GM23248 (cell line): ENCODE results near the gene JADE2. TPM values are rescaled to one million over a fixed set of nuclear protein-coding genes. Genes with fewer than 3 reads are reported as not detected.
"Not testable (repeated sequence)": the region's sequence is repeated elsewhere in the genome, so short reads cannot be mapped to it uniquely, and the experiment has no call there.

Experiments
- DNase-seq: peaks from one replicate; pipeline ENCODE4 v3.0.0-alpha.2; 2015
- H2AFZ ChIP-seq: fragments of 200-600 bp; sonication (generic); 2 replicates; pipeline ENCODE4 v1.6.1; 2016; ENCODE audit warnings: antibody characterized with exemption
- H3F3A ChIP-seq: fragments of 200-600 bp; sonication (generic); 2 replicates; pipeline ENCODE4 v1.6.1; 2016; ENCODE audit warnings: mild to moderate bottlenecking, antibody characterized with exemption, mixed run types; ENCODE audit not compliant: insufficient read depth
- H3K27ac ChIP-seq: fragments of 200-600 bp; sonication (generic); 2 replicates; pipeline ENCODE4 v1.5.1; 2016; ENCODE audit warnings: mild to moderate bottlenecking
- H3K27me3 ChIP-seq: fragments of 200-600 bp; sonication (generic); replicated peaks from 2 replicates; pipeline ENCODE4 v1.6.1; 2016; ENCODE audit warnings: mild to moderate bottlenecking; ENCODE audit not compliant: insufficient read depth
- H3K36me3 ChIP-seq: fragments of 200-600 bp; sonication (generic); 2 replicates; pipeline ENCODE4 v1.6.1; 2016; ENCODE audit warnings: low read depth, mild to moderate bottlenecking
- H3K4me1 ChIP-seq: fragments of 200-600 bp; sonication (generic); 2 replicates; pipeline ENCODE4 v1.6.1; 2016; ENCODE audit warnings: mild to moderate bottlenecking; ENCODE audit not compliant: insufficient read depth
- H3K4me2 ChIP-seq: fragments of 200-600 bp; sonication (generic); one replicate; pipeline ENCODE4 v1.6.1; 2016; ENCODE audit warnings: mild to moderate bottlenecking; ENCODE audit not compliant: unreplicated experiment
- H3K4me3 ChIP-seq: fragments of 200-600 bp; sonication (generic); 2 replicates; pipeline ENCODE4 v1.5.1; 2016; ENCODE audit warnings: mild to moderate bottlenecking
- H3K79me2 ChIP-seq: fragments of 200-600 bp; sonication (generic); 2 replicates; pipeline ENCODE4 v1.6.1; 2016; ENCODE audit warnings: mild to moderate bottlenecking; ENCODE audit not compliant: insufficient read depth
- H3K9ac ChIP-seq: fragments of 200-600 bp; sonication (generic); 2 replicates; pipeline ENCODE4 v1.6.1; 2016; ENCODE audit warnings: mild to moderate bottlenecking
- H3K9me2 ChIP-seq: fragments of 200-600 bp; sonication (generic); 2 replicates; pipeline ENCODE4 v1.6.1; 2016; ENCODE audit warnings: mixed run types, mild to moderate bottlenecking, moderate library complexity; ENCODE audit not compliant: insufficient read depth
- H3K9me3 ChIP-seq: fragments of 200-600 bp; sonication (generic); one replicate; pipeline ENCODE4 v1.6.1; 2017; ENCODE audit warnings: low read depth
- H4K20me1 ChIP-seq: fragments of 200-600 bp; sonication (generic); 2 replicates; pipeline ENCODE4 v1.6.0; 2016; ENCODE audit not compliant: insufficient read depth
- EZH2 ChIP-seq: fragments of 200-600 bp; sonication (generic); IDR thresholded peaks from 2 replicates; pipeline ENCODE4 v1.6.1; 2018; ENCODE audit warnings: antibody characterized with exemption, mild to moderate bottlenecking; ENCODE audit not compliant: insufficient read depth, poor library complexity, severe bottlenecking
- EZH2phosphoT487 ChIP-seq: fragments of 200-600 bp; sonication (generic); IDR thresholded peaks from 2 replicates; pipeline ENCODE4 v1.6.1; 2018; ENCODE audit warnings: antibody characterized with exemption, moderate library complexity, mild to moderate bottlenecking, low read depth; ENCODE audit not compliant: insufficient read depth
- WGBS, 2 experiments: methylation state at CpG; one replicate each; pipeline ENCODE4 v1.1.6; 2015 to 2017; ENCODE audit warnings: low lambda C conversion rate in 2 of 2, low coverage in 1 of 2; ENCODE audit errors: missing lambda C conversion rate in 2 of 2; 5-methylcytosine and 5-hydroxymethylcytosine counted together
- in situ Hi-C: fragments of 300-500 bp; cut with MboI; formaldehyde crosslinking; loops from 2 replicates; pipeline ENCODE4 v1.15.0; 2020
- polyA plus RNA-seq: library from polyadenylated mRNA; unstranded; fragments of >200 nt; fragmentation: Nextera tagmentation; extraction: Ambion mirVana; gene quantifications from 2 replicates; pipeline ENCODE4 v1.2.1, GENCODE V29; 2016
- total RNA-seq: library from RNA; depleted of rRNA; stranded (reverse); fragments of >200 nt; shearing (Covaris generic); gene quantifications from 2 replicates; pipeline ENCODE4 v1.2.3, GENCODE V29; 2014

The JADE2 gene
- total and polyA plus RNA-seq, 2 experiments from 2014 or later = 7.1 to 18.0 TPM

DNA sequence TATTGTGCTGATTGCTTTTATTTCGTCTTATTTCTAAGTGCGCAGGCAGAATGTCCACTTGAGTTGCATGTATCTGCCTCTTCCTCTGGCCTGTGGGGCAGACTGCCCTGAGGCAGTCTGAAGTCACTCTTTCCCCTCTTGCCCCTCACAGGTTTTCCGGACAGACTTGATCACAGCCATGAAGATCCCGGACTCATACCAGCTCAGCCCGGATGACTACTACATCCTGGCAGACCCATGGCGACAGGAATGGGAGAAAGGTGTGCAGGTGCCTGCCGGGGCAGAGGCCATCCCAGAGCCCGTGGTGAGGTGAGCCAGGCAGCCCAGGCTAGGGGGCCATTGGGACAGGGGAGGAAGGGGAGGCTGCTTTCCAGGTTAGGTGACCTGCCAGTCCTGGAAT lies 26.4 kb downstream of the JADE2 start:
- no peak for TF ChIP-seq EZH2phosphoT487
- no peak for TF ChIP-seq EZH2
- no peaks in the 10 kb centered on the region for H3K36me3 ChIP-seq
- peak; percentile 47 for DNase-seq
- no peak overlapping the region for H2AFZ ChIP-seq
- H3K9me3 ChIP-seq = no peaks in the 10 kb centered on the region
- H3K4me3 ChIP-seq = 0 out of 2 replicates have a peak overlapping the region, but pooled peaks have one; percentile 2
- peaks cover 22% of the 10 kb centered on the region for H3K79me2 ChIP-seq
- no peaks in the 10 kb centered on the region for H3K27me3 ChIP-seq
- WGBS, 2 experiments = 76 to 82% methylated on average over 8 of the region's 8 CpGs
- peak overlapping the region; percentile 86 for H3K27ac ChIP-seq
- peaks cover 93% of the 10 kb centered on the region for H3K4me1 ChIP-seq
- no peaks in the 10 kb centered on the region for H4K20me1 ChIP-seq
- peaks cover 54% of the 10 kb centered on the region for H3F3A ChIP-seq
- H3K4me2 ChIP-seq = peak overlapping the region; percentile 39
- no peaks in the 10 kb centered on the region for H3K9me2 ChIP-seq
- in situ Hi-C loops = no loop called here
- peak overlapping the region; percentile 8; the same call in 1 of the 2 replicates for H3K9ac ChIP-seq

DNA sequence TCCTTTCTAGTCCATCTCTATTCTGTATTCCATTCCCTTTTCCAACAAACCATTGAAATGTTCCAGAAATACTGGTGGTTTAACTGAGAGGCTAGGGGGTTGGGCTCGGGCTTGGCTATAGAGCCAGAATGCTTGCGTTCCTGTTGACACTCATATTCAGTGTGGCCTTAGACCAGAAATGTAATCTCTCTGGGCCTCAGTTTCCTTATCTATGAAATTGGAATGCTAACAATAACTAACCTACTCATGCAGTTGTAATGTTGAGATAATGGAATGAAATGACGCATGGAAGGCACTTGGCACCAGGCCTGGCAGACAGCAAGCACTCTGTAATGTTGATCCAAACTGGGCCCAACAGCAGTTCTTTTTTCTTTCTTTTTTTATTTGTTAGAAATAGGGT lies 26.8 kb downstream of the JADE2 start:
- 0 to 2% methylated on average over 3 of the region's 3 CpGs for WGBS, 2 experiments
- H3K4me2 ChIP-seq = peak overlapping the region; percentile 69
- no peaks in the 10 kb centered on the region for H3K27me3 ChIP-seq
- H2AFZ ChIP-seq = no peak overlapping the region
- H3K9ac ChIP-seq = peak overlapping the region; percentile 57
- no peaks in the 10 kb centered on the region for H4K20me1 ChIP-seq
- H3K9me2 ChIP-seq = no peaks in the 10 kb centered on the region
- peaks cover 51% of the 10 kb centered on the region for H3F3A ChIP-seq
- H3K27ac ChIP-seq = peak overlapping the region; percentile 86
- 0 out of 2 replicates have a peak overlapping the region, but pooled peaks have one; percentile 2 for H3K4me3 ChIP-seq
- no peak for TF ChIP-seq EZH2
- TF ChIP-seq EZH2phosphoT487 = no peak
- no peaks in the 10 kb centered on the region for H3K9me3 ChIP-seq
- peaks cover 22% of the 10 kb centered on the region for H3K79me2 ChIP-seq
- peak; percentile 95 for DNase-seq
- in situ Hi-C loops = no loop called here
- H3K4me1 ChIP-seq = peaks cover 89% of the 10 kb centered on the region
- no peaks in the 10 kb centered on the region for H3K36me3 ChIP-seq

DNA sequence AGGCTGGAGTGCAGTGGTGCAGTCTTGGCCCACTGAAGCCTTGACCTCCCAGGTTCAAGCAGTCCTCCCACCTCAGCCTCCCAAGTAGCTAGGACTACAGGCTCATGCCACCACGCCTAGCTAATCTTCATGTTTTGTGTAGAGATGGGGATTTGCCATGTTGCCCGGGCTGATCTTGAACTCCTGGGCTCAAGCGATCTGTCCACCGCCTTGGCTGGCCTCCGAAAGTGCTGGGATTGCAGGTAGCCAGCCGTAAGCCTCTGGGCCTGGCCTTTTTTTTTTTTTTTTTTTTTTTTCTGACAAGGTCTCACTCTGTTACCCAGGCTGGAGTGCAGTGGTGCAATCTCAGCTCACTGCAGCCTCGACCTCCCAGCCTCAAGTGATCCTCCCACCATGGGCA lies 27.2 kb downstream of the JADE2 start:
- Histone ChIP-seq H3K4me2 (peak overlapping the region; percentile 69), H3K9ac (peak overlapping the region; percentile 57), H3K27ac (peak overlapping the region; percentile 86), H3K4me1 (peaks cover 85% of the 10 kb centered on the region), H3F3A (peaks cover 51% of the 10 kb centered on the region), H3K79me2 (peaks cover 22% of the 10 kb centered on the region)
- H3K36me3 ChIP-seq, in situ Hi-C loops, H4K20me1 ChIP-seq, H3K9me2 ChIP-seq, H3K9me3 ChIP-seq, H2AFZ ChIP-seq, H3K27me3 ChIP-seq, H3K4me3 ChIP-seq: not testable (repeated sequence)
- WGBS, 2 experiments = 82 to 85% methylated on average over 7 of the region's 7 CpGs
- DNase-seq = peak; percentile 29

DNA sequence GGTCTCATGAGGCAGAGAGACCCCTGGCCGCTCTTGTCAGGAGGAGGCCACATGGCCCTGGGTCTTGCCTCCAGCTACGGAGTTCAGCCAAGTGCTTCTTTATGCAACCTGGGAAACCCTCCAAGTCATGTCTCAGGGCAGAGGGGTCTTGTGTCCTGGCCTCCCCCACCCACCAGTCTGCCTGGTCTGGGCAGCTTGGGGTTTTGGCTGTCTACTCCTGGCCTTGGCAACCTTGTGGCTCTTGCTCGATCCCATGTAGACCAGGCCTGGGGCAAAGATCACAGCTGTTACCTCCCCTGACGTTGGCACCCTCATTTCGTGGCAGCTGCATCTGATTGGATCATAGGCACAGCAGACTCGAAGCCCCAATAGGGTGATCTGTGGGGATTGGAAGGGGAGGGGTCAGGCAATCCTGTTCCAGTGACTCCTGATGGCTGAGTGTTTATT lies 28.4 kb downstream of the JADE2 start:
- H3K4me1 ChIP-seq = peaks cover 74% of the 10 kb centered on the region
- no peak overlapping the region for H3K4me2 ChIP-seq
- WGBS, 2 experiments = 85 to 93% methylated on average over 6 of the region's 6 CpGs
- no peaks in the 10 kb centered on the region for H3K27me3 ChIP-seq
- no peaks in the 10 kb centered on the region for H3K9me3 ChIP-seq
- H3K9ac ChIP-seq = peak overlapping the region; percentile 42
- H3K36me3 ChIP-seq = no peaks in the 10 kb centered on the region
- TF ChIP-seq EZH2 = no peak
- no peak for TF ChIP-seq EZH2phosphoT487
- H3K9me2 ChIP-seq = no peaks in the 10 kb centered on the region
- peaks cover 19% of the 10 kb centered on the region for H3K79me2 ChIP-seq
- H3K4me3 ChIP-seq = no peak overlapping the region
- peaks cover 51% of the 10 kb centered on the region for H3F3A ChIP-seq
- no peaks in the 10 kb centered on the region for H4K20me1 ChIP-seq
- H2AFZ ChIP-seq = no peak overlapping the region
- in situ Hi-C loops = no loop called here
- no peak for DNase-seq
- peak overlapping the region; percentile 86 for H3K27ac ChIP-seq
